ENCODE measurements around the gene GOPC. TPM values are rescaled to one million over a fixed set of nuclear protein-coding genes. Genes with fewer than 3 reads are reported as not detected.

Gene GOPC
- total and polyA plus RNA-seq, 2 experiments from 2014 or later, result 15.5 to 26.4 TPM

DNA sequence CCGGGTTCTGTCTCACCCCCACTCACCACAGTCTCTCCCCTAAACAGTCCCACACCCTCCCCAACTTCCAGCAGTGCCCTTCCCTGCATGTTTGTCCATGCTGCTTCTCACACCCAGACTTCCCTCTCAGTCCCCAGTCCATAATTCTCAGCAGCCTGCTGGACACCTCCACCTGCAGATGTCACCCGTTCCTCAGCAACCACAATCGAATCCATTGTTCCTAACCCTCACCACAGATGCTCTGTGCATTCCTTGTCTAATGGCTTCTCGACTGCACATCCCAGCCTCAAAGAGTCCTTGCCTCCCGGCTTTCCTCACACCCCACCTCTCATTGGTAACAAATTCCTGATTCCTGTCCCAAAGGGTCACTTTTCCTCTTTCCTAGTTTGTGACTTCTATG lies 55.6 kb downstream of the GOPC start (continued):
- TF ChIP-seq, protein P1, sequence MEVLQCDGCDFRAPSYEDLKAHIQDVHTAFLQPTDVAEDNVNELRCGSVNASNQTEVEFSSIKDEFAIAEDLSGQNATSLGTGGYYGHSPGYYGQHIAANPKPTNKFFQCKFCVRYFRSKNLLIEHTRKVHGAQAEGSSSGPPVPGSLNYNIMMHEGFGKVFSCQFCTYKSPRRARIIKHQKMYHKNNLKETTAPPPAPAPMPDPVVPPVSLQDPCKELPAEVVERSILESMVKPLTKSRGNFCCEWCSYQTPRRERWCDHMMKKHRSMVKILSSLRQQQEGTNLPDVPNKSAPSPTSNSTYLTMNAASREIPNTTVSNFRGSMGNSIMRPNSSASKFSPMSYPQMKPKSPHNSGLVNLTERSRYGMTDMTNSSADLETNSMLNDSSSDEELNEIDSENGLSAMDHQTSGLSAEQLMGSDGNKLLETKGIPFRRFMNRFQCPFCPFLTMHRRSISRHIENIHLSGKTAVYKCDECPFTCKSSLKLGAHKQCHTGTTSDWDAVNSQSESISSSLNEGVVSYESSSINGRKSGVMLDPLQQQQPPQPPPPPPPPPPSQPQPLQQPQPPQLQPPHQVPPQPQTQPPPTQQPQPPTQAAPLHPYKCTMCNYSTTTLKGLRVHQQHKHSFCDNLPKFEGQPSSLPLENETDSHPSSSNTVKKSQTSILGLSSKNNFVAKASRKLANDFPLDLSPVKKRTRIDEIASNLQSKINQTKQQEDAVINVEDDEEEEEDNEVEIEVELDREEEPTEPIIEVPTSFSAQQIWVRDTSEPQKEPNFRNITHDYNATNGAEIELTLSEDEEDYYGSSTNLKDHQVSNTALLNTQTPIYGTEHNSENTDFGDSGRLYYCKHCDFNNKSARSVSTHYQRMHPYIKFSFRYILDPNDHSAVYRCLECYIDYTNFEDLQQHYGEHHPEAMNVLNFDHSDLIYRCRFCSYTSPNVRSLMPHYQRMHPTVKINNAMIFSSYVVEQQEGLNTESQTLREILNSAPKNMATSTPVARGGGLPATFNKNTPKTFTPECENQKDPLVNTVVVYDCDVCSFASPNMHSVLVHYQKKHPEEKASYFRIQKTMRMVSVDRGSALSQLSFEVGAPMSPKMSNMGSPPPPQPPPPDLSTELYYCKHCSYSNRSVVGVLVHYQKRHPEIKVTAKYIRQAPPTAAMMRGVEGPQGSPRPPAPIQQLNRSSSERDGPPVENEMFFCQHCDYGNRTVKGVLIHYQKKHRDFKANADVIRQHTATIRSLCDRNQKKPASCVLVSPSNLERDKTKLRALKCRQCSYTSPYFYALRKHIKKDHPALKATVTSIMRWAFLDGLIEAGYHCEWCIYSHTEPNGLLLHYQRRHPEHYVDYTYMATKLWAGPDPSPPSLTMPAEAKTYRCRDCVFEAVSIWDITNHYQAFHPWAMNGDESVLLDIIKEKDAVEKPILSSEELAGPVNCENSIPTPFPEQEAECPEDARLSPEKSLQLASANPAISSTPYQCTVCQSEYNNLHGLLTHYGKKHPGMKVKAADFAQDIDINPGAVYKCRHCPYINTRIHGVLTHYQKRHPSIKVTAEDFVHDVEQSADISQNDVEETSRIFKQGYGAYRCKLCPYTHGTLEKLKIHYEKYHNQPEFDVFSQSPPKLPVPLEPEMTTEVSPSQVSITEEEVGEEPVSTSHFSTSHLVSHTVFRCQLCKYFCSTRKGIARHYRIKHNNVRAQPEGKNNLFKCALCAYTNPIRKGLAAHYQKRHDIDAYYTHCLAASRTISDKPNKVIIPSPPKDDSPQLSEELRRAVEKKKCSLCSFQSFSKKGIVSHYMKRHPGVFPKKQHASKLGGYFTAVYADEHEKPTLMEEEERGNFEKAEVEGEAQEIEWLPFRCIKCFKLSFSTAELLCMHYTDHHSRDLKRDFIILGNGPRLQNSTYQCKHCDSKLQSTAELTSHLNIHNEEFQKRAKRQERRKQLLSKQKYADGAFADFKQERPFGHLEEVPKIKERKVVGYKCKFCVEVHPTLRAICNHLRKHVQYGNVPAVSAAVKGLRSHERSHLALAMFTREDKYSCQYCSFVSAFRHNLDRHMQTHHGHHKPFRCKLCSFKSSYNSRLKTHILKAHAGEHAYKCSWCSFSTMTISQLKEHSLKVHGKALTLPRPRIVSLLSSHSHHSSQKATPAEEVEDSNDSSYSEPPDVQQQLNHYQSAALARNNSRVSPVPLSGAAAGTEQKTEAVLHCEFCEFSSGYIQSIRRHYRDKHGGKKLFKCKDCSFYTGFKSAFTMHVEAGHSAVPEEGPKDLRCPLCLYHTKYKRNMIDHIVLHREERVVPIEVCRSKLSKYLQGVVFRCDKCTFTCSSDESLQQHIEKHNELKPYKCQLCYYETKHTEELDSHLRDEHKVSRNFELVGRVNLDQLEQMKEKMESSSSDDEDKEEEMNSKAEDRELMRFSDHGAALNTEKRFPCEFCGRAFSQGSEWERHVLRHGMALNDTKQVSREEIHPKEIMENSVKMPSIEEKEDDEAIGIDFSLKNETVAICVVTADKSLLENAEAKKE (CRISPR knock-in tag; IDR thresholded peaks at IDR 0.05), result no peak
- TF ChIP-seq ZNF331 (CRISPR knock-in tag; IDR thresholded peaks at IDR 0.05; ENCODE audit: low read depth) (no peak), ZNF114 (CRISPR knock-in tag; IDR thresholded peaks at IDR 0.05) (no peak)

DNA sequence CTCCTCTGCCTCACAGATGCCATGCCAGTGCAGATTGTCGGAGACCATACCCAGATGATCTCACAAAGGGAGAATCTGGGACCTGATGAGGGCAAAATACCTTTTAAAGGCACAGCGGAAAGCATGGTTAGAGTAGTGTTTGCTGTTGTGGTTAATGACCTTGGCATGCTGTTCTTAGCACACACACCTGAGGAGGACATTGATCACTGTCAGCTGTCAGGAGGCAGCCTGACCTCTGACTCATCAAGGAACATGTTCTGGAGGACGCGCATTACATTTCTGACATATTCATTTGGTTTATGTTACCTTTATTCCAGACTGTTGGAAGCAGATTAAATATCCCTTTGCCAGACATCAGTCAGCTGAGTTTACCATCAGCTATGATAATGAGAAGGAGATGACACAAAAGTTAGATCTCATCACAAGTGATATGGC lies 57.1 kb downstream of the GOPC start:
- H3K4me2 ChIP-seq, result no peak overlapping the region
- peaks cover 3% of the 10 kb centered on the region; the same call in 1 of the 3 replicates for H3K36me3 Mint-ChIP-seq (ENCODE audit: low read depth)
- no peak for DNase-seq (ENCODE audit: low spot score)
- H3K27me3 ChIP-seq (ENCODE audit: insufficient read depth), result peaks cover 25% of the 10 kb centered on the region
- H3K36me3 ChIP-seq (ENCODE audit: insufficient read depth), result no peaks in the 10 kb centered on the region; the same call in 1 of the 2 replicates
- no peak overlapping the region for H3K27ac Mint-ChIP-seq
- H3K79me2 ChIP-seq (replicated peaks; ENCODE audit: insufficient read depth), result no peaks in the 10 kb centered on the region
- no peaks in the 10 kb centered on the region for H4K20me1 ChIP-seq (replicated peaks; ENCODE audit: insufficient read depth)
- H3K4me3 ChIP-seq, result no peak overlapping the region
- no peak for ATAC-seq
- no peaks in the 10 kb centered on the region for H3K9me2 ChIP-seq (ENCODE audit: insufficient read depth)
- no peaks in the 10 kb centered on the region for H3F3A ChIP-seq (replicated peaks; ENCODE audit: low read depth)
- H3K4me1 Mint-ChIP-seq, result peaks cover 22% of the 10 kb centered on the region
- no peak overlapping the region for H3K4me3 Mint-ChIP-seq
- H3K27ac ChIP-seq (ENCODE audit: low read depth), result no peak overlapping the region
- H3K4me1 ChIP-seq (ENCODE audit: insufficient read depth), result peaks cover 21% of the 10 kb centered on the region
- H2AFZ ChIP-seq, result no peak overlapping the region
- no peaks in the 10 kb centered on the region for H3K9me3 Mint-ChIP-seq
- peaks cover 3% of the 10 kb centered on the region for H3K27me3 Mint-ChIP-seq (ENCODE audit: insufficient read depth, low read depth, poor library complexity)
- no peak for TF ChIP-seq CREB1 (CRISPR knock-in tag; IDR thresholded peaks at IDR 0.05; ENCODE audit: low read depth)
- TF ChIP-seq STAT1 (IDR thresholded peaks at IDR 0.05; ENCODE audit: unreplicated experiment), result no peak
- TF ChIP-seq ZNF331 (CRISPR knock-in tag; IDR thresholded peaks at IDR 0.05; ENCODE audit: low read depth), result no peak
- no peak for TF ChIP-seq EZH2phosphoT487 (IDR thresholded peaks at IDR 0.05; ENCODE audit: unreplicated experiment)
- TF ChIP-seq, protein P2, sequence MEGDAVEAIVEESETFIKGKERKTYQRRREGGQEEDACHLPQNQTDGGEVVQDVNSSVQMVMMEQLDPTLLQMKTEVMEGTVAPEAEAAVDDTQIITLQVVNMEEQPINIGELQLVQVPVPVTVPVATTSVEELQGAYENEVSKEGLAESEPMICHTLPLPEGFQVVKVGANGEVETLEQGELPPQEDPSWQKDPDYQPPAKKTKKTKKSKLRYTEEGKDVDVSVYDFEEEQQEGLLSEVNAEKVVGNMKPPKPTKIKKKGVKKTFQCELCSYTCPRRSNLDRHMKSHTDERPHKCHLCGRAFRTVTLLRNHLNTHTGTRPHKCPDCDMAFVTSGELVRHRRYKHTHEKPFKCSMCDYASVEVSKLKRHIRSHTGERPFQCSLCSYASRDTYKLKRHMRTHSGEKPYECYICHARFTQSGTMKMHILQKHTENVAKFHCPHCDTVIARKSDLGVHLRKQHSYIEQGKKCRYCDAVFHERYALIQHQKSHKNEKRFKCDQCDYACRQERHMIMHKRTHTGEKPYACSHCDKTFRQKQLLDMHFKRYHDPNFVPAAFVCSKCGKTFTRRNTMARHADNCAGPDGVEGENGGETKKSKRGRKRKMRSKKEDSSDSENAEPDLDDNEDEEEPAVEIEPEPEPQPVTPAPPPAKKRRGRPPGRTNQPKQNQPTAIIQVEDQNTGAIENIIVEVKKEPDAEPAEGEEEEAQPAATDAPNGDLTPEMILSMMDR (conservative IDR thresholded peaks at IDR 0.05; ENCODE audit: low read depth in 2 of 2), result no peak
- no peak for TF ChIP-seq POLR2AphosphoS5 (IDR thresholded peaks at IDR 0.05; ENCODE audit: low read depth)
- TF ChIP-seq, protein P1 (CRISPR knock-in tag; IDR thresholded peaks at IDR 0.05), result no peak
